ENCODE data around the gene FAM117B. TPM values are rescaled to one million over a fixed set of nuclear protein-coding genes. Genes with fewer than 3 reads are reported as not detected.

Gene FAM117B
- total RNA-seq, 1 donor from 2014 or later = 28.9 TPM

- no peak overlapping the region for H3K27ac Mint-ChIP-seq (ENCODE audit: unreplicated experiment)
- H3K9me3 Mint-ChIP-seq (ENCODE audit: unreplicated experiment) = no peaks in the 10 kb centered on the region
- no peaks in the 10 kb centered on the region for H3K4me1 Mint-ChIP-seq (ENCODE audit: low read depth, unreplicated experiment)
- no peak for DNase-seq
- no peaks in the 10 kb centered on the region for H3K27me3 Mint-ChIP-seq (ENCODE audit: unreplicated experiment)
- H3K4me3 Mint-ChIP-seq (ENCODE audit: unreplicated experiment) = no peak overlapping the region
- TF ChIP-seq CTCF (IDR thresholded peaks at IDR 0.05; ENCODE audit: partially characterized antibody, unreplicated experiment) = no peak
- no peaks in the 10 kb centered on the region for H3K36me3 Mint-ChIP-seq (ENCODE audit: unreplicated experiment)
Observed at GRCh38 chr2:202627042-202627441, 7.7 kb upstream of the FAM117B start.

GRCh38 chr2:202628646-202629198 lies 6.0 kb upstream of the FAM117B start:
- H3K27ac Mint-ChIP-seq (ENCODE audit: unreplicated experiment) = no peak overlapping the region
- no peaks in the 10 kb centered on the region for H3K27me3 Mint-ChIP-seq (ENCODE audit: unreplicated experiment)
- H3K4me1 Mint-ChIP-seq (ENCODE audit: low read depth, unreplicated experiment) = no peaks in the 10 kb centered on the region
- H3K4me3 Mint-ChIP-seq (ENCODE audit: unreplicated experiment) = no peak overlapping the region
- no peak for TF ChIP-seq CTCF (IDR thresholded peaks at IDR 0.05; ENCODE audit: partially characterized antibody, unreplicated experiment)
- DNase-seq = no peak
- H3K36me3 Mint-ChIP-seq (ENCODE audit: unreplicated experiment) = no peaks in the 10 kb centered on the region
- H3K9me3 Mint-ChIP-seq (ENCODE audit: unreplicated experiment) = peaks cover 4% of the 10 kb centered on the region

GRCh38 chr2:202632682-202633290 lies 2.0 kb upstream of the FAM117B start:
- TF ChIP-seq CTCF (IDR thresholded peaks at IDR 0.05; ENCODE audit: partially characterized antibody, unreplicated experiment) = no peak
- peaks cover 7% of the 10 kb centered on the region for H3K9me3 Mint-ChIP-seq (ENCODE audit: unreplicated experiment)
- peaks cover 9% of the 10 kb centered on the region for H3K27me3 Mint-ChIP-seq (ENCODE audit: unreplicated experiment)
- peaks cover 5% of the 10 kb centered on the region for H3K4me1 Mint-ChIP-seq (ENCODE audit: low read depth, unreplicated experiment)
- no peak for DNase-seq
- peak overlapping the region; percentile 49 for H3K27ac Mint-ChIP-seq (ENCODE audit: unreplicated experiment)
- H3K4me3 Mint-ChIP-seq (ENCODE audit: unreplicated experiment) = peak overlapping the region; percentile 35
- H3K36me3 Mint-ChIP-seq (ENCODE audit: unreplicated experiment) = no peaks in the 10 kb centered on the region

- Mint-ChIP-seq H3K4me3 (ENCODE audit: unreplicated experiment) (peak overlapping the region; percentile 94), H3K36me3 (ENCODE audit: unreplicated experiment) (no peaks in the 10 kb centered on the region), H3K27ac (ENCODE audit: unreplicated experiment) (no peak overlapping the region), H3K9me3 (ENCODE audit: unreplicated experiment) (peaks cover 7% of the 10 kb centered on the region), H3K27me3 (ENCODE audit: unreplicated experiment) (peaks cover 9% of the 10 kb centered on the region), H3K4me1 (ENCODE audit: low read depth, unreplicated experiment) (peaks cover 5% of the 10 kb centered on the region)
- DNase-seq = no peak
- TF ChIP-seq CTCF (IDR thresholded peaks at IDR 0.05; ENCODE audit: partially characterized antibody, unreplicated experiment) = no peak
Observed at GRCh38 chr2:202633470-202633869, 1.3 kb upstream of the FAM117B start.

- TF ChIP-seq CTCF (IDR thresholded peaks at IDR 0.05; ENCODE audit: partially characterized antibody, unreplicated experiment) = no peak
- Mint-ChIP-seq H3K27ac (ENCODE audit: unreplicated experiment) (peak overlapping the region; percentile 79), H3K4me1 (ENCODE audit: low read depth, unreplicated experiment) (peaks cover 5% of the 10 kb centered on the region), H3K27me3 (ENCODE audit: unreplicated experiment) (peaks cover 9% of the 10 kb centered on the region), H3K36me3 (ENCODE audit: unreplicated experiment) (no peaks in the 10 kb centered on the region), H3K4me3 (ENCODE audit: unreplicated experiment) (peak overlapping the region; percentile 92), H3K9me3 (ENCODE audit: unreplicated experiment) (peaks cover 7% of the 10 kb centered on the region)
- DNase-seq = peak; percentile 88
Observed at GRCh38 chr2:202635428-202636212, 851 bp downstream of the FAM117B start.
